OCI-LY7 (cell line): ENCODE measurements around the gene CEP295NL. TPM values are rescaled to one million over a fixed set of nuclear protein-coding genes. Genes with fewer than 3 reads are reported as not detected.
"Not testable (repeated sequence)": the region's sequence is repeated elsewhere in the genome, so short reads cannot be mapped to it uniquely, and the experiment has no call there.

Source experiments
- BruUV-seq: library from RNA; stranded (reverse); fragments of 400-500 nt; replicated peaks from 2 replicates; lab custom pipeline; 2021; lab: Mats Ljungman, UMichigan
- CTCF ChIA-PET: fragments of 300-600 bp; sonication (Branson Sonifier 250); formaldehyde crosslinking; loops from one replicate; lab custom pipeline; 2022; ENCODE audit warnings: antibody characterized with exemption; ENCODE audit not compliant: unreplicated experiment; lab: Charles Lee
- POLR2A ChIA-PET: fragments of 300-600 bp; sonication (Branson Sonifier 250); formaldehyde crosslinking; loops from one replicate; lab custom pipeline; 2022; ENCODE audit warnings: antibody characterized with exemption; lab: Charles Lee
- DNase-seq: peaks from one replicate; pipeline ENCODE4 v3.0.0-alpha.2; 2015; ENCODE audit warnings: low spot score
- H2AFZ ChIP-seq: fragments of 200-600 bp; sonication (generic), shearing (Covaris generic); 2 replicates; pipeline ENCODE4 v1.6.1; 2014; ENCODE audit warnings: mild to moderate bottlenecking, antibody characterized with exemption, low read length, moderate library complexity
- H3K27ac ChIP-seq: fragments of 200-600 bp; sonication (generic); 2 replicates; pipeline ENCODE4 v1.5.1; 2014; ENCODE audit warnings: mixed run types, low read depth, mild to moderate bottlenecking, moderate library complexity, low read length, inconsistent platforms; ENCODE audit not compliant: poor library complexity, severe bottlenecking
- H3K36me3 ChIP-seq: fragments of 200-600 bp; sonication (generic); 2 replicates; pipeline ENCODE4 v1.6.1; 2014; ENCODE audit warnings: mild to moderate bottlenecking, antibody characterized with exemption, low read length, moderate library complexity, mixed read lengths; ENCODE audit not compliant: insufficient read depth
- H3K4me1 ChIP-seq: fragments of 200-600 bp; sonication (generic); 2 replicates; pipeline ENCODE4 v1.5.1; 2014; ENCODE audit warnings: mild to moderate bottlenecking, low read length; ENCODE audit not compliant: insufficient read depth, poor library complexity, severe bottlenecking
- H3K4me2 ChIP-seq: fragments of 200-600 bp; sonication (generic); 2 replicates; pipeline ENCODE4 v1.6.1; 2014; ENCODE audit warnings: mild to moderate bottlenecking, low read length
- H3K4me3 ChIP-seq: fragments of 200-600 bp; sonication (generic); 2 replicates; pipeline ENCODE4 v1.5.1; 2014; ENCODE audit warnings: mild to moderate bottlenecking, low read depth, low read length; ENCODE audit not compliant: poor library complexity, severe bottlenecking
- H3K79me2 ChIP-seq: fragments of 200-600 bp; sonication (generic); 2 replicates; pipeline ENCODE4 v1.6.1; 2016; ENCODE audit warnings: low read depth, mild to moderate bottlenecking, low read length, moderate library complexity, mixed read lengths; ENCODE audit not compliant: insufficient read depth
- H3K9me2 ChIP-seq: fragments of 200-600 bp; sonication (generic); 2 replicates; pipeline ENCODE4 v1.6.1; 2016; ENCODE audit warnings: mild to moderate bottlenecking, low read length, mixed read lengths; ENCODE audit not compliant: insufficient read depth
- H3K9me3 ChIP-seq: fragments of 200-600 bp; sonication (generic); 2 replicates; pipeline ENCODE4 v1.6.1; 2014; ENCODE audit warnings: mild to moderate bottlenecking, mixed run types, low read length, mixed read lengths
- H4K20me1 ChIP-seq: fragments of 200-600 bp; sonication (generic); 2 replicates; pipeline ENCODE4 v1.6.1; 2014; ENCODE audit warnings: mild to moderate bottlenecking, antibody characterized with exemption, low read length, moderate library complexity, mixed read lengths; ENCODE audit not compliant: insufficient read depth
- CTCF ChIP-seq: fragments of 200-600 bp; sonication (generic); conservative IDR thresholded peaks from 2 replicates; pipeline ENCODE4 v1.5.1; 2014; ENCODE audit warnings: mild to moderate bottlenecking, antibody characterized with exemption, low read length, moderate library complexity, mixed read lengths
- EZH2phosphoT487 ChIP-seq: fragments of 200-600 bp; sonication (generic); IDR thresholded peaks from 2 replicates; pipeline ENCODE4 v1.6.1; 2018; ENCODE audit warnings: low read depth, borderline replicate concordance, mild to moderate bottlenecking, mixed run types, antibody characterized with exemption, low read length, moderate library complexity, mixed read lengths
- intact Hi-C: fragments of 100-400 bp; cut with micrococcal nuclease; formaldehyde crosslinking; loops from one replicate; pipeline ENCODE4 v1.10.0; 2022; ENCODE audit not compliant: unreplicated experiment
- total RNA-seq, 2 experiments: library from RNA; depleted of rRNA in 1 of 2; stranded (reverse); fragments of >200 nt in 1 of 2; shearing (Covaris generic) in 1 of 2; gene quantifications; 2 replicates each; pipeline ENCODE4 v1.2.3, GENCODE V29; 2014 to 2022

Gene CEP295NL
- total RNA-seq, 2 experiments from 2014 or later = not detected

GRCh38 chr17:78879635-78880186, 23.3 kb downstream of the CEP295NL start:
- no peak overlapping the region for H3K4me2 ChIP-seq

DNA sequence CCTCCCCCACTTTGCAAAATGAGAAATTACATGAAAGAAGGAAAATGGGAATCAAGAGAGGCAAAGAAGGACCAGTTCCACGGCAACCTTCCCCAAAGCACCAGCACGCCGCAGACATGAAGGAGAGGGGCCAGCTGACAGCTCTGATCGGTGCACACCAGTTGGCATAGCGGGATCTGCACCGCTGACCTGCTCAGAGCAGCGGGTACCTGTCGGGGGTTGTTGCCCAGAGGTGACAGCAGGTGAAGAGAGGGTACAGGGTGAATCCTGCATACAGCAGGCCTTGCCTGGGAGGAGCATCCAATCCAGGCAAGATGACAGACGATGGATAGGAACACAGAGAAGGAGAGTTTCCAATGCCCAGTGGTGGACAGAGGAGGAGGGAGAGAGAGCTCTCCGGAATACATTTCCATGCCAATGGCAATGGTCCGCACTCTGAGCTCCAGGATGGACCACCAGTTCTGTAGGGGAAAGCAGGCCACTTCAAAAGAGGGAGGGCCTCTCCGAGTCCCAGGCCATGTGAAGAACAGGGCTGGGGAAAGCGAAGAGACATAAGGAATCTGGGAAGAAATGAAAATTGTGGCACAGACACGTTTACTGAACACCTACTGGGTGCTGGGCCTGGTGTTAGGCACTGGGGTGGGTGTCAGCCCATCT, 24.0 kb downstream of the CEP295NL start:
- no peak overlapping the region for H3K4me2 ChIP-seq
- POLR2A ChIA-PET = no interaction called here
- no peak for DNase-seq
- no peak overlapping the region for H3K27ac ChIP-seq
- TF ChIP-seq CTCF (no peak), EZH2phosphoT487 (no peak)
- CTCF ChIA-PET = no interaction called here
- no peak overlapping the region for H2AFZ ChIP-seq
- no peaks in the 10 kb centered on the region for H3K9me2 ChIP-seq
- H4K20me1 ChIP-seq = no peaks in the 10 kb centered on the region
- intact Hi-C loops = no loop called here
- no TSS peak for BruUV-seq
- H3K4me3 ChIP-seq = no peak overlapping the region
- H3K36me3 ChIP-seq = no peaks in the 10 kb centered on the region
- H3K9me3 ChIP-seq = no peaks in the 10 kb centered on the region
- no peaks in the 10 kb centered on the region for H3K4me1 ChIP-seq
- H3K79me2 ChIP-seq = no peaks in the 10 kb centered on the region

More at GRCh38 chr17:78879635-78880186, 23.3 kb downstream of the CEP295NL start:
- H3K27ac ChIP-seq = no peak overlapping the region
- no TSS peak for BruUV-seq
- no peaks in the 10 kb centered on the region for H3K36me3 ChIP-seq
- intact Hi-C loops = no loop called here
- H4K20me1 ChIP-seq = no peaks in the 10 kb centered on the region
- H3K9me3 ChIP-seq = no peaks in the 10 kb centered on the region
- H3K9me2 ChIP-seq = no peaks in the 10 kb centered on the region
- H3K79me2 ChIP-seq = no peaks in the 10 kb centered on the region
- TF ChIP-seq CTCF = no peak
- TF ChIP-seq EZH2phosphoT487 = no peak
- no peak overlapping the region for H2AFZ ChIP-seq
- no peak overlapping the region for H3K4me3 ChIP-seq
- ChIA-PET CTCF (no interaction called here), POLR2A (interaction anchor here (0.6 kb wide), 1 partner anchor 660 kb away, joined by 3 read pairs; no protein-coding TSS in a partner anchor)
- no peak for DNase-seq
- no peaks in the 10 kb centered on the region for H3K4me1 ChIP-seq

- no peak for TF ChIP-seq CTCF
- TF ChIP-seq EZH2phosphoT487 = no peak
- Histone ChIP-seq H3K9me3 (no peaks in the 10 kb centered on the region), H3K27ac (no peak overlapping the region), H2AFZ (no peak overlapping the region), H4K20me1 (no peaks in the 10 kb centered on the region), H3K4me1 (no peaks in the 10 kb centered on the region), H3K4me2 (no peak overlapping the region), H3K4me3 (no peak overlapping the region), H3K79me2 (no peaks in the 10 kb centered on the region), H3K36me3 (no peaks in the 10 kb centered on the region), H3K9me2 (no peaks in the 10 kb centered on the region)
- POLR2A ChIA-PET = no interaction called here
- intact Hi-C loops = no loop called here
- CTCF ChIA-PET = no interaction called here
- DNase-seq = no peak
- no TSS peak for BruUV-seq
Measured at GRCh38 chr17:78878261-78878660, 24.7 kb downstream of the CEP295NL start.

- CTCF ChIA-PET, H3K4me1 ChIP-seq, H3K9me3 ChIP-seq, BruUV-seq, H3K9me2 ChIP-seq, H3K4me3 ChIP-seq, H2AFZ ChIP-seq, H3K36me3 ChIP-seq, intact Hi-C loops, H3K79me2 ChIP-seq, H3K27ac ChIP-seq, DNase-seq, H3K4me2 ChIP-seq, H4K20me1 ChIP-seq: not testable (repeated sequence)
- POLR2A ChIA-PET = interaction anchor here (0.6 kb wide), 1 partner anchor 1827 kb away, joined by 3 read pairs; no protein-coding TSS in a partner anchor
Measured at GRCh38 chr17:78876954-78877517, 26.0 kb downstream of the CEP295NL start.
